B cell (primary cell): ENCODE results near the gene ARHGAP29.

Source experiments
- EZH2 ChIP-seq: IDR thresholded peaks from 2 replicates; pipeline ENCODE4 v1.6.1; 2012; ENCODE audit warnings: borderline replicate concordance, low read depth, mild to moderate bottlenecking, moderate library complexity, low read length; ENCODE audit not compliant: insufficient read depth, poor library complexity, severe bottlenecking
- TF ChIP-seq, protein P1 (sequence below): fragments of 200-600 bp; IDR thresholded peaks from one replicate; pipeline ENCODE4 v1.8.0; 2022; ENCODE audit warnings: antibody characterized with exemption, mild to moderate bottlenecking

DNA sequence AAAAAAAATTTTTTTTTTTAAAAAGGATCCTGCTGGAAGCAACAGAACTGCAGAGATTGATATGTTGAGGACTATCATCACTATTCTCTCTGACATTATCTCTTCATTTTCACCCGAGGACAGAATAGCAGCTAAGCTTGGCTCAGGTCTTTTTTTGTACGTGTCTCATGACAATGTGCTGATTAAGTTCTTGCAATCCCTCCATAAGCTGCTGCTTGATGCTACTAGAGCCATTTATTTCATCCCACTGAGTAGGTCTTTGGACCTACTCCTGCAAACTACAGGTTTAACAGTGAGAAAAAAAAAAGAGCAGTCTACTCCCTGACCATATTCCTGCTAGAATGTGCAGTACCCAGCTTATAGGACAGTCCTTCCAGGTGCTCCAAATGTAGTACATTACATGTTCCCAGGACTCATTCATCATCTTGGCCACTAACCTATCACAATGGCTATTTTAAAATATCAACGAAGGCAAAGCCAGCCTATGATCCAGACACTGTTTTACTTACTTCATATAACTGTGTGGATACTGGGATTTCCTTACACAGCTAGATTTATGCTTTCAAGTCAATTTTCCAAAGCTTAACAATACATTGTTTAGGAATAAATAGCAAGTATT is 54.1 kb downstream of the ARHGAP29 start:
- TF ChIP-seq EZH2: no peak
- TF ChIP-seq, protein P1, sequence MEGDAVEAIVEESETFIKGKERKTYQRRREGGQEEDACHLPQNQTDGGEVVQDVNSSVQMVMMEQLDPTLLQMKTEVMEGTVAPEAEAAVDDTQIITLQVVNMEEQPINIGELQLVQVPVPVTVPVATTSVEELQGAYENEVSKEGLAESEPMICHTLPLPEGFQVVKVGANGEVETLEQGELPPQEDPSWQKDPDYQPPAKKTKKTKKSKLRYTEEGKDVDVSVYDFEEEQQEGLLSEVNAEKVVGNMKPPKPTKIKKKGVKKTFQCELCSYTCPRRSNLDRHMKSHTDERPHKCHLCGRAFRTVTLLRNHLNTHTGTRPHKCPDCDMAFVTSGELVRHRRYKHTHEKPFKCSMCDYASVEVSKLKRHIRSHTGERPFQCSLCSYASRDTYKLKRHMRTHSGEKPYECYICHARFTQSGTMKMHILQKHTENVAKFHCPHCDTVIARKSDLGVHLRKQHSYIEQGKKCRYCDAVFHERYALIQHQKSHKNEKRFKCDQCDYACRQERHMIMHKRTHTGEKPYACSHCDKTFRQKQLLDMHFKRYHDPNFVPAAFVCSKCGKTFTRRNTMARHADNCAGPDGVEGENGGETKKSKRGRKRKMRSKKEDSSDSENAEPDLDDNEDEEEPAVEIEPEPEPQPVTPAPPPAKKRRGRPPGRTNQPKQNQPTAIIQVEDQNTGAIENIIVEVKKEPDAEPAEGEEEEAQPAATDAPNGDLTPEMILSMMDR: no peak
